NCI-H1930 (cell line): Measurements from ENCODE around the gene CDH18.

Experiments used
- DNase-seq, 2 experiments: peaks; one replicate each; lab custom pipeline; 2025; lab: John Stamatoyannopoulos, UW

The CDH18 gene

GRCh38 chr5:19733612-19734495, 254.1 kb downstream of the CDH18 start:
- DNase-seq = no peak

DNA sequence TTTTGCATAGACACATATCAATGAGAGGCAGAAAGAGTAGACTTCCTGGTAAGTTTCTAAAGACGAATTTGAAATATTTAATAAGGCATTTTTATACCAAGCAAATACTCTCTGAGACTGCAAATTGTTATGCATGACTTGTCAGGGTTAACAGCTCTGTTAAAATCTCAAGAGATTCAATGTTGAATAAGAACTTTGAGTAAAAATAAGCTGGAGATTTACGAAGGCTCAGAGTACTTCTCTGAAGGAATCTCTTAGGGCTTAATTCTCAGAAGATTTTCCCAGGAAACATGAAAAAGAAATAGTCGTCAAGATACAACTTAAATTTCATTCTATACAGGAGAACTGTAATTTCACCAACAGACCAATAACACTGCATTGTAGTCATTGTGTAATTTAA, 259.4 kb downstream of the CDH18 start:
- no peak for DNase-seq

DNA sequence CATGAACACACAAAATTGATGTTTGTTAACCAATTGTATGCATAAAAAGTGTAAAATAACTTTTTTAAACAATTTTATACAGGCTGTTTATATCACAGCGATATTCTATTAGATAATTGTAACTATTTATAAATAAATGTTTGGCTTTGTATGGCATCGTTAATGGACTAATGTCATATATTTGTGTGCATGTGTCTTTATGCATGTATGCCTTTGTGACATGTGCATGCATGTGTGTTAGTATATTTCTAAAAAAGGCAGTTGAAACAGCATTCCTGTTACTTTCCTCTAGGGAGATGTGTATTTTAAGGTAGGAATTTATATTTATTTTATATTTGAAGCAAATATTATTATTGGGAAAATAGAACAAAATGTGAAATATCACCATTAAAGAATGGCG, 268.9 kb downstream of the CDH18 start:
- no peak for DNase-seq

DNA sequence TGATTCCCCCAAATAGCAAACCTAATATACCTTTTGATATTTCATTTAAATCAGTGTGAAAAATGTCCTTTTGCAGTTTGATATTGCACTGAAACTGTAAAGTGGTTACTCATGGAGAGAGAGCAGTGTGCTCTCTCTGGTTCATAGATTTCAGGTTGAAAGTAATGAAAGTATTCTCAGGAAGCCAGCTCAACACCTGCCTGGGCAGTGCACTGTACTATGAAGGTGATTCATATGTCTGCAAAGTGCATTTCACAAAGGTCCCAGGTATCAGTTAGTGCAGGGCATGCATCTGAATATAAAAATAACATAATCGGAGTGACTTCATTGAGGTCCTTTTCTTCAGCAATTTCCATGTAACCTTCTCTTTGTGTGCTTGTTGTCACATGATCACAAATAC, 274.3 kb downstream of the CDH18 start:
- no peak for DNase-seq

DNA sequence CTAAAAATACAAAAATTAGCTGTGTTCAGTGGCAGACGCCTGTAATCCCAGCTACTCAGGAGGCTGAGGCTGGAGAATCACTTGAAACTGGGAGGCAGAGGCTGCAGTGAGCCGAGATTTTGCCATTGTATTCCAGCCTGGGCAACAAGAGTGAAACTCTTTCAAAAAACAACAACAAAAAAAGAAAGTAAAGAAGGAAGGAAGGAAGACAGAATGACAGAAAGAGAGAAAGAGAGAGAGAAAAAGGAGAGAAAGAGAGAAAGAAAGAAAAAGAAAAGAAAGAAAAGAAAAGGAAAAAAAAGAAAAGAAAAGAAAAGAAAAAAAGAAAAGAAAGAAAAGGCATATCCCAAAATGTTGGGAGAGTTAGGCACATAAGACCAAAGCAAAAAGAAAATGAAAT, 278.6 kb downstream of the CDH18 start:
- DNase-seq = no peak

DNA sequence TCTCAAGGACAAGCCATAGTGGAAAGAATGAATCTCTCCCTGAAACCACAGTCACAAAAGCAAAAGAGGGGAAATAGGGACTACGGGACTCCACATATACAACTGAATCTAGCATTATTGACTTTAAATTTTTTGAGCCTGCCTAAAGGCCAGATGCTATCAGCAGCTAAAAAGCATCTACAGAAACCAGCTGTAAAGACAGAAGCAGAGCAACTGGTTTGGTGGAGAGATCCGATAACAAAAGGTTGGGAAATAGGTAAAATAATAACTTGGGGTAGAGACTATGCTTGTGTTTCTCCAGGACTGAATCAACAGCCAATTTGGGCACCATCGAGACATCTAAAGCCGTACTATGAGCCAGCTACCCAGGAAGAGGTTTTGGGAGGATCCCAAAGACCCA, 281.2 kb downstream of the CDH18 start:
- DNase-seq = no peak

GRCh38 chr5:19701731-19702130, 286.3 kb downstream of the CDH18 start:
- no peak for DNase-seq

- DNase-seq = no peak
Measured at GRCh38 chr5:19694949-19695611, 292.9 kb downstream of the CDH18 start.

- no peak for DNase-seq
Measured at GRCh38 chr5:19690978-19691377, 297.0 kb downstream of the CDH18 start.

DNA sequence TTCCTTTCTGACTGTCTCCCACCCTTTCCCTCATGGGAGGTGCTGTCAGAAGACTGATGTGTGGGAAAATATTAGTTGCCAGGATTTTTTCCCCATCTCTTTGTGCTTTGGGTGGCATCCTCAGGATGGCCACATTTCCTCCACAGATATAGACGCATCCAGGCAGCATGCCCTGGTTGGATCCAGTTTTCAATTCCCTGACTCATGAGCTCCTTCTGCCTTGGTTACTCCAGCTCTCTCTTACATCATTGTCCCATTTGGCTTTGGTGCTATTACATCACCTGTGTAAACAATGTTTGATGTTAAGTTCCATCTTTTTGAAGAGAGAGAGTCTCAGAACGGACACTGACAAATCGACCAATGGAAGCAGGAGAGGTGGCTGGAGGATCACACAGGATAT, 302.5 kb downstream of the CDH18 start:
- no peak for DNase-seq

DNA sequence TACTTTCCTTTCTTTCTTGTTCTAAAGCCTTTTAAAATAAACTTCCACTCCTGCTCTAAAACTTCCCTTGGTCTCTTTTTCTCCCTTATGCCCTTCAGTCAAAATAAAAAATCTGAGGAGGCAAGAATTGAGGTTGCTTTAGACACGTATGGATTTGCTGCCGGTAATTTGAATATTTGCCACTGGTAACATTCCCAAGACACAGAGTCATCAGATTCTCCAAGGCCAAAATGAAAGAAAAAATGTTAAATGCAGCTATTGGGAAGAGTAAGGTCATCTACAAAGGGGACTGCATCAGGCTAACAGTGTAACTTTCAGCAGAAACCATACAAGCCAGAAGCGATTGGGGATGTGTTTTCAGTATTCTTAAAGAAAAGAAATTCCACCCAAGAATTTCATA, 311.1 kb downstream of the CDH18 start:
- DNase-seq = no peak

- DNase-seq = no peak
Measured at GRCh38 chr5:19660679-19661078, 327.3 kb downstream of the CDH18 start.

DNA sequence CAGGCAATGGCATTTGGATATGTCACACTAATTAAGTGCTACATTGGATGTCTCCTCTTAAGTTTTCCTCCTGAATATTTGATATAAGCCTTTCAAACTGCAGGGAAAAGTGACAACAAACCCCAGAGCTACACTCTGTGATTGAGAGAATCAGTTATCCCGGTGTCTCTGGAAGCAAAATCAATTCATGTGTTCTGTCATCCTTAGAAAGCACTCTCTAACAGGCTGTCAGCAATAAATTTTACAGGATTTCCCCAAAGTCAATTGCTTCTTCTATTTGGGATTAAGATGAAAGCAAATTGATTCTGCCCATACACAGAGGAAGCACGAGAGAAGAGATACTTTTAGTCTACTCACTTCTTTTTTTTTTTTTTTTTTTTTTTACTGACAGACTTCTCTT, 332.4 kb downstream of the CDH18 start:
- no peak for DNase-seq

- no peak for DNase-seq
Measured at GRCh38 chr5:19638461-19638860, 349.5 kb downstream of the CDH18 start.

DNA sequence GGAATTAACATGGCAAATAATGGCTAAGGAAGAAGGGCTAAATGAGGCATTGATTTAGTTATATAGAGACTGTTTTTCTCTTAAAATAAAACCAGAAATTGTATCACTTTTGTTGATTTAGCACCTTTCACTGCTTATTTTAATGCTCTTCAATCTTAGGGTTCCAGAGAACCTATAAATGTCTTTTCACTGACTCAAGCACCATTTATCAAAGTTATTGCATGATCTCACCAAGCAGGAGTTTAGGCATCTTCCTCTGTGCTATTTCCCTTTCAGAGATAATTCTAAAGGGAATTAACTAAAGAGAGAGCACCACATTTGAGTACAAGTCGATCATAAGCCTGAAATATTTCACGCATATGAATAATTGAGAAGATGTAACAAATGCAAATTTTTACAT, 357.1 kb downstream of the CDH18 start:
- DNase-seq = no peak

- no peak for DNase-seq
Measured at GRCh38 chr5:19626211-19626610, 361.8 kb downstream of the CDH18 start.

GRCh38 chr5:19625562-19625961, 362.4 kb downstream of the CDH18 start:
- no peak for DNase-seq

GRCh38 chr5:19619571-19619970, 368.4 kb downstream of the CDH18 start:
- DNase-seq = no peak

DNA sequence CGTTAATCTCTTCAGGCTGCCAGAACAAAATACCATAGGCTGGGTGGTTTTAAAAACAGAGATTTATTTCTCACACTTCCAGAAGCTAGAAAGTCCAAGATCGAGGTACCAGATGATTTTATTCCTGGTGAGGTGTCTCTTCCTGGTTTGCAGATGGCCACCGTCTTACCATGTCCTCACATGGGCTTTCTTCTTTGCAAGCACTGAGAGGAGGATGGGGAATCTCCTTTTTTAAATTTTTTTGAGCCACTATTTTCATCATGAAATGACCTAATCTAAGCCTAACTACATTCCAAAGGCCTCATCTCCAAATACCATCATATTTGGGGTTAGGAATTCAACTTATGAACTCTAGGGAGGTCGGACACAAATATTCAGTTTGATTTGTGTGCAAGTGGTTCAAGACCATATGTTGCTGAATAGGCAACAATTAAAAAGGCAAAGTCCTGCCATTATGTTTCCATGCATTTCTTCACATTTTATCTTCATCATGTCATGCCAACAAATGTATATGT, 371.2 kb downstream of the CDH18 start:
- DNase-seq = no peak

GRCh38 chr5:19615661-19616060, 372.3 kb downstream of the CDH18 start:
- DNase-seq = no peak

DNA sequence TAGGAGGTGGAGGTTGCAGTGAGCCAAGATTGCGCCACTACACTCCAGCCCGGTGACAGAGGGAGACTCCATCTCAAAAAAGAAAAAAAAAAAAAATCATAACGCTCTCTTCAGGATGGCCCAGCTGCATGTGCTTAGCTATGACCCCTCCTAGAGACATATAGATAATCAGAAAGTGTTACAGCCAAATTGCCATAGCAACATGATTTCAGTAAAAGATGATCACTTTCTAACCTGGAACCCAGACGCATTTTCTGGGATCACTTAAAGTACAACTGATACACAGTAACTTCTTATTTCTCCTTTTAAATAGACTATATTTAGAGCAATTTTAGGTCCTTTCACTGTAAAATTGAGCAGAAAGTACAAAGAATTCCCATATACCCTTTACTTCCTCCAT, 372.9 kb downstream of the CDH18 start:
- DNase-seq = no peak

DNA sequence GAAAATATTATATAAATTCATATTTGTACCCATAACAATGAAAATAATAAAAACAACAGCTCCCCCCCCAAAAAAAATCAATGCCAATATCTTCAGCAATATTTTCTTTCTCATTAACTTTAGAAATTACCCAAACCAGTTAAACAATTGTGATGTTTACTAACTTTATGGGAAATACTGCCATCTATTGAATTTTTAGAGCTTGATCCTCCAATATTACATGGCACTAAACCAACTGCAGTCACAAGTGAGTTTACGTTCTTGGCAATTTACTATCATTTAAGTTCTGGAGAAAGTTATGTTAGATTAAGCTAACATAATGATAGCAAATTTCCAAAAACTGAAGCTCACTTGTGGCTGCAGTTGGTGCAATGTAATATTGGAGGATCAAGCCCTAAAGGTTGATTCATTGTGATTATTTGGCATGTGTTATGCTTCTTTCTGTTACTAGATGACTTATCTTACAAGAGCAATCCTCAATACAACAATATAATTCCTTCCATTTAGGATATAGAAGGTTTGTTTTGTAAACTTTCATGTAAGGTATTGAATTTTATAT, 379.5 kb downstream of the CDH18 start:
- DNase-seq = peak in 1 of 2 experiments; percentile 8

- DNase-seq = no peak
Measured at GRCh38 chr5:19605846-19606407, 382.1 kb downstream of the CDH18 start.
